GM10266 (cell line): Measurements from ENCODE around the gene MMP25.
A peak's percentile ranks its signal among the peaks of the same experiment; 100 is the strongest.

Experiments used
- DNase-seq: peaks from one replicate; pipeline ENCODE4 v3.0.0; 2012; ENCODE audit errors: extremely low spot score
- TF ChIP-seq, protein P1 (sequence below): IDR thresholded peaks from 2 replicates; pipeline ENCODE4 v1.5.1; 2012; ENCODE audit warnings: mild to moderate bottlenecking, low read depth; ENCODE audit not compliant: control insufficient read depth, insufficient read depth; ENCODE audit errors: missing control alignments

Gene MMP25

DNA sequence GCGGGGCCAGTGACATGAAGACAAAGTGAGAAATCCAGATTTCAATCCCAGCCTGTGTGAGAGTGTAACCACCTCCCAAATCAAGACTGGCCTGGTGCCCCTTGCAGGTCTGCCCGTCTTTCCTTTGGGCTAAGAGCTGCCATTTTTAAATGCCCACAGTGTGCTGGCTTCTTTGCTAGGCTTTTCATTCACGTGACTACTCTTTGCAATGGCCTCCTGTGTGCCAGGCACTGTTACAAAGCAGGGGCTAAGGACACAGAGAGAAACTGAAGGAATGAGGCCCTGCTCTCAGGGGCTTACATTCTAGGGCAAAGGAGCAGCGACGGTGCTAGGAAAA, 53.0 kb downstream of the MMP25 start:
- TF ChIP-seq, protein P1, sequence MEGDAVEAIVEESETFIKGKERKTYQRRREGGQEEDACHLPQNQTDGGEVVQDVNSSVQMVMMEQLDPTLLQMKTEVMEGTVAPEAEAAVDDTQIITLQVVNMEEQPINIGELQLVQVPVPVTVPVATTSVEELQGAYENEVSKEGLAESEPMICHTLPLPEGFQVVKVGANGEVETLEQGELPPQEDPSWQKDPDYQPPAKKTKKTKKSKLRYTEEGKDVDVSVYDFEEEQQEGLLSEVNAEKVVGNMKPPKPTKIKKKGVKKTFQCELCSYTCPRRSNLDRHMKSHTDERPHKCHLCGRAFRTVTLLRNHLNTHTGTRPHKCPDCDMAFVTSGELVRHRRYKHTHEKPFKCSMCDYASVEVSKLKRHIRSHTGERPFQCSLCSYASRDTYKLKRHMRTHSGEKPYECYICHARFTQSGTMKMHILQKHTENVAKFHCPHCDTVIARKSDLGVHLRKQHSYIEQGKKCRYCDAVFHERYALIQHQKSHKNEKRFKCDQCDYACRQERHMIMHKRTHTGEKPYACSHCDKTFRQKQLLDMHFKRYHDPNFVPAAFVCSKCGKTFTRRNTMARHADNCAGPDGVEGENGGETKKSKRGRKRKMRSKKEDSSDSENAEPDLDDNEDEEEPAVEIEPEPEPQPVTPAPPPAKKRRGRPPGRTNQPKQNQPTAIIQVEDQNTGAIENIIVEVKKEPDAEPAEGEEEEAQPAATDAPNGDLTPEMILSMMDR, result no peak
- no peak for DNase-seq

DNA sequence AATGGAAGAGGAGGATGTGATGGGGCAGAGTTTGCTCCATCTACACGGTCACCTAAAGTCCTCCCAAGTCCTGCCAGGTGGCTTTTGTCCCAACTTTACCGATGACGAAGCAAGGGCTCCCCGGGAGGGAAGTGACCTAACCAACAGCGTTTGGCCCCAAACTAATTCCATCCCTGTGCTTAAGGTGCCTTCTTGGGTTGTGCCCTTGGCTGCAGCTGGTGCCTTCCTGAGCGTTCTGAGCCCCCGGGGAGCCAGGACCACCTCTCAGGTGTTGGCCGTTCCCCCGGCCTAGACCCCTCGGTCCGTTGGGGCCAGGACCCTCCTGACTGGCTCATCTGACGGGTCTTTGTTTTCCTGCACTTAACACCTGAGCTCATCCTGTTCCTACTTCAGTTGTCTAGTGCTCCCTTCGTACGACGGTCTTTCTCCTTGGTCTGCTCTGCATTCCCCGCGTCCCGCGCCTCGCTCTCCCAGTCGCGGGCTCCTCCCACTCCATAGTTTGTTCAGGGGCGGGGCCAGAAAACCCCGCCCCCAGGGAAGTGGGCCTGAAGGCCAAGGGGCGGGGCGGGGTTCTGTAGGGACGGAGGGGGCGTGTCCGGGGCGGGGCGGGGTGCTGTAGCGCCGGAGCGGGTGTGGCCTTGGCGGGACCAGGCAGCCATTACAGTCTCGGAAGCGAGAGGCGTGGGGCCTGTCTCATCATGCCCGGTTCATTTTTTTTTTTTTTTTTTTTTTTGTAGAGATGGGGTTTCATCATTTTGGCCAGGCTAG, 53.6 kb downstream of the MMP25 start:
- peak; percentile 98 for DNase-seq
- TF ChIP-seq, protein P1, result no peak

DNA sequence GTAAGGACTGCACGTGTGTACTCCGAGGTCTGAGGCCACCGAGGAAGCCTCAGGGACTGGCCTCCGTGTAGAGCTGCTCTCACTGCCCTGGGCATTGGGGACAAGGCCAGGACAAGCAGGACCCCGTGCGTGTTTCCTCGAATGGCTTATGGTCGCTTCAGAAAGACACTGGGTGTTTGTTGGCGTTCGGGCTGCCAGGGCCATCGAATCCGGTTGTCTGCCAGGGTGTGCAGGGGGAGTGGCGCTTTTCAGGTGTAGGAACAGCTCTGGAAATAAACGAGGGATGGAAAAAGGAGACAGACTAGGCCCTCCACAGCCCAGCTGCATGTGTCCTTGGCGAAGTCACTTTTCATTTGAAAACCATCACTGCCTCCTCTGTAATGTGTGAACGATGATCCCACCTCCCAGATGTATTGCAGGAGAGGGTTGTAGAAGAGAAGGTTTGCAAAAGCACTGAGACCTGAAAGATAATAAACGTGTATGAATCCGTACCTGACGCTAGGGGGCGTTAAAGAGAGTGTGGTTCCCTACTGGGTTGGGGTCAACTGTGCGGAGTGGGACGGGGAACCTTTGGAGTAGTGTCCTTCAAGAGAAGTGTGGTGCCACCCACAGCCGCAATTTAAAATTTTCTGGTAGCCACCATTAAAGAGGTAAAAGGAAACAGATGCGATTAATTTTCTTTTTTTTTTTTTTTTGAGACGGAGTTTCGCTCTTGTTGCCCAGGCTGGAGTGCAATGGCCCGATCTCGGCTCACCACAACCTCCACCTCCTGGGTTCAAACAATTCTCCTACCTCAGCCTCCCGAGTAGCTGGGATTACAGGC, 54.9 kb downstream of the MMP25 start:
- TF ChIP-seq, protein P1, result peak; percentile 81
- peak; percentile 70 for DNase-seq

DNA sequence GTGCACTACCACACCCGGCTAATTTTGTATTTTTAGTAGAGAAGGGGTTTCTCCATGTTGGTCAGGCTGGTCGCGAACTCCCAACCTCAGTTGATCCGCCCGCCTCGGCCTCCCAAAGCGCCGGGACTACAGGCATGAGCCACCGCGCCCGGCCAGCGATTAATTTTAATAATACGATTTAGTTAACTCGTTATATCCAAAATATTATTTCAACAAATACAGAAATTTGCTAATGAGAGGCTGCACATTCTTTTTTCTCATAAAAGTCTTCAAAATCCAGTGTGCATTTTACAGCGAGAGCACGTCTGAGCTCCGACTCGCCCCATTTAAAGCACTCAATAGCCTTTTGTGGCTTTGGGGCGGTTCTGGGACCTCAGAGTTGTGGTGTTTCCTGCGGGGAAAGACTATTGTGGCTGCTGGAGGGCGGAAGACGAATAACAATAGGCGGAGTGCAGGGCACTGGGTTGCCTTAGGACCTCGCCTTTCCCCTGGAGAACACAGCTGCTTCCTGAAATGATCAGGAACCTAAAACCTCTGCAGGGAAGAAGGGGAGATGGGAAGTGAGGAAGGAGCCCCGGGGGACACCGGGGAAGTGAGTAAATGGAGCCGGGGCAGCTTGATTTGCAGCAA, 55.6 kb downstream of the MMP25 start:
- TF ChIP-seq, protein P1, result no peak
- no peak for DNase-seq

DNA sequence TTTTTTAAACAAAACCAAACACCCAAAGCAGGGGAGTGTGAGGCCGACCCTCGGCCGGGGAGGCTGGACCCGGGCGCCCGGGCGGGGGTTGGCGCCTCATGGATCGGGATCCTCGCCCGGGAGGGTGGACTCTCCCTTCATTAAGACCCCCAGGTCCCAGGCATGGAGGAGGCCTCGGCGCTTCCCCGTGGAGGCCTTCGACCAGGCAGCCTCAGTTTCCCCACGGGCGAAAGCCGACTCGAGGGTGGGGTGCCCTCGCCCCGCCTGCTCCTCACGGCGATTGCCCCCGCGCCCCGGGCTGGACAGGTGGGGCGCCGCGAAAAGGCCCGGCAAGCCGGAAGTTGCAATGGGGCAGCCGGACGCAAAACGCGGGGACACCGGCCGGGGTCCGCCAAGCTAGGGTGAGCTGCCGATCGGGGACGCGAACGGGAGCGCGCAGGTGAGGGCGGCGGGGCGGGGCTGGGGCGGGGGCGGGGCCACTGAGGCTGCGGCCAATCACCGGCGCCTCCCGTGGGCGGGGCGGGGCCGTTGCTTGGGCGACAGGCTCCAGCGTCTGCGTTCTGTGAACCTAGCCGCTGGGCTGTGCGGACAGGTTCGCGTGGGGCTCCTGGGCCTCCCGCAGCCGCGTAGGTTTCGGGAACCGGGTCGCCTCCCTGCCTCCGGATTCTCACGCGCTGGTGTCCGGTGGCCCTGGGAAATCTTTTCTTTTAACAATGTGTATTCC, 60.0 kb downstream of the MMP25 start:
- peak; percentile 99 for DNase-seq
- TF ChIP-seq, protein P1, result no peak
